HCT116 (cell line): ENCODE measurements around the gene IL36RN. TPM values are rescaled to one million over a fixed set of nuclear protein-coding genes. Genes with fewer than 3 reads are reported as not detected.

Experiments
- ATAC-seq: fragments of 200-7000 bp; cut with Tn5 transposase; 2 replicates; pipeline ENCODE4 v1.9.1; 2020; ENCODE audit warnings: mild to moderate bottlenecking, moderate library complexity
- BruUV-seq: library from RNA; stranded (reverse); fragments of 400-500 nt; replicated peaks from 2 replicates; lab custom pipeline; 2021; lab: Mats Ljungman, UMichigan
- CTCF ChIA-PET: fragments of 300-600 bp; sonication (Branson Sonifier 250); formaldehyde crosslinking; loops from one replicate; lab custom pipeline; 2021; ENCODE audit warnings: antibody characterized with exemption; lab: Charles Lee
- POLR2A ChIA-PET: fragments of 300-600, 350-600 bp; sonication (Branson Sonifier 250); formaldehyde crosslinking; loops from one replicate; lab custom pipeline; 2021; ENCODE audit warnings: antibody characterized with exemption; lab: Charles Lee
- RAD21 ChIA-PET, 2 experiments: fragments of 300-600 bp; sonication (Branson Sonifier 250); formaldehyde crosslinking; loops; one replicate each; lab custom pipeline; 2023; ENCODE audit warnings: low total read pairs in 2 of 2; ENCODE audit not compliant: uncharacterized antibody in 2 of 2, unreplicated experiment in 2 of 2, low non-redundant PET in 1 of 2; lab: Charles Lee
- DNase-seq: peaks from one replicate; pipeline ENCODE4 v3.0.0-alpha.2; 2010; ENCODE audit warnings: low read depth, low spot score
- H2AFZ ChIP-seq: fragments of 200-600 bp; shearing (Covaris generic), sonication (generic); 2 replicates; pipeline ENCODE4 v1.6.1; 2017; ENCODE audit warnings: low read depth, mixed run types, mixed read lengths, antibody characterized with exemption, low read length; ENCODE audit not compliant: poor library complexity, severe bottlenecking
- H3K27ac ChIP-seq: 2 replicates; pipeline ENCODE4 v1.5.1; 2012; ENCODE audit warnings: low read depth, low read length
- H3K27me3 ChIP-seq: fragments of 200-600 bp; sonication (generic); 2 replicates; pipeline ENCODE4 v1.6.1; 2016; ENCODE audit warnings: mixed run types, low read length, mixed read lengths; ENCODE audit not compliant: insufficient read depth
- H3K36me3 ChIP-seq, 2 experiments: fragments of 200-500 bp in 1 of 2; fragments of 200-600 bp in 1 of 2; sonication (Bioruptor generic) in 1 of 2; sonication (generic) in 1 of 2; 2 replicates each; pipeline versions ENCODE4 v1.5.1 to v1.6.1; 2014 to 2016; ENCODE audit warnings: low read length in 2 of 2, inconsistent platforms in 1 of 2, mixed read lengths in 1 of 2, mixed run types in 1 of 2; ENCODE audit not compliant: insufficient read depth in 2 of 2, control insufficient read depth in 1 of 2
- H3K4me1 ChIP-seq, 2 experiments: fragments of 200-600 bp in 1 of 2; sonication (generic) in 1 of 2; 2 replicates each; pipeline versions ENCODE4 v1.5.1 to v1.6.1; 2012 to 2017; ENCODE audit warnings: low read length in 2 of 2, inconsistent platforms in 1 of 2, mild to moderate bottlenecking in 1 of 2, mixed read lengths in 1 of 2, mixed run types in 1 of 2, moderate library complexity in 1 of 2; ENCODE audit not compliant: insufficient read depth in 2 of 2, control insufficient read depth in 1 of 2
- H3K4me2 ChIP-seq: fragments of 200-600 bp; sonication (generic); 2 replicates; pipeline ENCODE4 v1.6.1; 2017; ENCODE audit warnings: mixed run types, low read length, mixed read lengths
- H3K4me3 ChIP-seq, 2 experiments: fragments of 200-600 bp in 1 of 2; sonication (generic) in 1 of 2; replicated peaks in 1 of 2; 2 replicates each; pipeline ENCODE4 v1.5.1; 2011 to 2016; ENCODE audit warnings: low read length in 2 of 2, control low read depth in 1 of 2, low read depth in 1 of 2, mild to moderate bottlenecking in 1 of 2, mixed read lengths in 1 of 2, mixed run types in 1 of 2
- H3K79me2 ChIP-seq: fragments of 200-600 bp; sonication (generic); 2 replicates; pipeline ENCODE4 v1.6.1; 2017; ENCODE audit warnings: mild to moderate bottlenecking, mixed run types, low read length, moderate library complexity, mixed read lengths; ENCODE audit not compliant: insufficient read depth
- H3K9ac ChIP-seq: fragments of 200-600 bp; sonication (generic); 2 replicates; pipeline ENCODE4 v1.6.1; 2016; ENCODE audit warnings: low read length, mixed read lengths
- H3K9me2 ChIP-seq: fragments of 200-600 bp; sonication (generic), shearing (Covaris generic); 2 replicates; pipeline ENCODE4 v1.6.1; 2017; ENCODE audit warnings: mixed run types, mild to moderate bottlenecking, moderate library complexity; ENCODE audit not compliant: insufficient read depth
- H3K9me3 ChIP-seq, 2 experiments: fragments of 200-500 bp in 1 of 2; fragments of 200-600 bp in 1 of 2; sonication (Bioruptor generic) in 1 of 2; sonication (generic) in 1 of 2; 2 replicates each; pipeline ENCODE4 v1.6.1; 2014 to 2017; ENCODE audit warnings: low read length in 2 of 2, mixed read lengths in 2 of 2, inconsistent platforms in 1 of 2, low read depth in 1 of 2, mild to moderate bottlenecking in 1 of 2, mixed run types in 1 of 2, moderate library complexity in 1 of 2; ENCODE audit not compliant: control insufficient read depth in 1 of 2, insufficient read depth in 1 of 2
- H4K20me1 ChIP-seq: fragments of 200-600 bp; sonication (generic), shearing (Covaris generic); 2 replicates; pipeline ENCODE4 v1.6.1; 2017; ENCODE audit warnings: mixed run types, mild to moderate bottlenecking, moderate library complexity; ENCODE audit not compliant: insufficient read depth
- ATF3 ChIP-seq: IDR thresholded peaks from 2 replicates; pipeline ENCODE4 v1.6.1; 2012
- CBX3 ChIP-seq: IDR thresholded peaks from 2 replicates; pipeline ENCODE4 v1.6.1; 2012; ENCODE audit warnings: low read depth
- CEBPB ChIP-seq: IDR thresholded peaks from 2 replicates; pipeline ENCODE4 v1.6.1; 2012; ENCODE audit warnings: low read depth
- EGR1 ChIP-seq: IDR thresholded peaks from 2 replicates; pipeline ENCODE4 v1.6.1; 2012; ENCODE audit warnings: low read depth
- ELF1 ChIP-seq: IDR thresholded peaks from 2 replicates; pipeline ENCODE4 v1.6.1; 2012; ENCODE audit warnings: low read depth, borderline replicate concordance
- EZH2 ChIP-seq: fragments of 200-600 bp; sonication (generic); IDR thresholded peaks from 2 replicates; pipeline ENCODE4 v1.6.1; 2017; ENCODE audit warnings: antibody characterized with exemption, mixed run types
- EZH2phosphoT487 ChIP-seq: fragments of 200-600 bp; IDR thresholded peaks from 2 replicates; pipeline ENCODE4 v1.6.1; 2018; ENCODE audit warnings: antibody characterized with exemption, borderline replicate concordance
- POLR2A ChIP-seq: IDR thresholded peaks from 2 replicates; pipeline ENCODE4 v1.7.0; 2011; ENCODE audit warnings: borderline replicate concordance; ENCODE audit not compliant: insufficient read depth, insufficient read length; ENCODE audit errors: extremely low read depth
- POLR2AphosphoS5 ChIP-seq: IDR thresholded peaks from 2 replicates; pipeline ENCODE4 v1.6.1; 2011; ENCODE audit warnings: mild to moderate bottlenecking, low read depth, low read length, moderate library complexity
- RAD21 ChIP-seq: IDR thresholded peaks from 2 replicates; pipeline ENCODE4 v1.6.1; 2012; ENCODE audit warnings: low read depth, mild to moderate bottlenecking
- SIN3A ChIP-seq: IDR thresholded peaks from 2 replicates; pipeline ENCODE4 v1.6.1; 2012; ENCODE audit warnings: low read depth
- YY1 ChIP-seq: IDR thresholded peaks from 2 replicates; pipeline ENCODE4 v1.6.1; 2011; ENCODE audit warnings: low read length, low read depth, moderate library complexity, mild to moderate bottlenecking; ENCODE audit not compliant: insufficient replicate concordance; ENCODE audit errors: extremely low read depth
- ZFX ChIP-seq: fragments of 450-650 bp; IDR thresholded peaks from 2 replicates; pipeline ENCODE4 v1.6.1; 2017
- ZNF274 ChIP-seq: fragments of 200-500 bp; sonication (Bioruptor generic); IDR thresholded peaks from 2 replicates; pipeline ENCODE4 v1.6.1; 2014; ENCODE audit warnings: mild to moderate bottlenecking, low read depth, low read length, inconsistent platforms
- intact Hi-C: fragments of 100-400 bp; cut with micrococcal nuclease; formaldehyde crosslinking; loops from 2 replicates; pipeline ENCODE4 v1.10.0; 2022
- total RNA-seq: library from RNA; stranded (reverse); gene quantifications from one replicate; pipeline ENCODE4 v1.2.1, GENCODE V29; 2021; ENCODE audit not compliant: unreplicated experiment
- TF ChIP-seq, protein P1 (sequence below), 3 experiments: fragments of 200-600 bp in 1 of 3; sonication (generic) in 1 of 3; IDR thresholded peaks in 2 of 3; conservative IDR thresholded peaks in 1 of 3; 2 replicates each; pipeline ENCODE4 v1.5.1; 2012 to 2017; ENCODE audit warnings: low read depth in 2 of 3, low read length in 2 of 3, antibody characterized with exemption in 1 of 3, borderline replicate concordance in 1 of 3, control low read depth in 1 of 3, mild to moderate bottlenecking in 1 of 3, mixed read lengths in 1 of 3, mixed run types in 1 of 3, moderate library complexity in 1 of 3; ENCODE audit not compliant: insufficient read depth in 1 of 3

The IL36RN gene
- total RNA-seq, 1 experiment from 2014 or later: not detected

DNA sequence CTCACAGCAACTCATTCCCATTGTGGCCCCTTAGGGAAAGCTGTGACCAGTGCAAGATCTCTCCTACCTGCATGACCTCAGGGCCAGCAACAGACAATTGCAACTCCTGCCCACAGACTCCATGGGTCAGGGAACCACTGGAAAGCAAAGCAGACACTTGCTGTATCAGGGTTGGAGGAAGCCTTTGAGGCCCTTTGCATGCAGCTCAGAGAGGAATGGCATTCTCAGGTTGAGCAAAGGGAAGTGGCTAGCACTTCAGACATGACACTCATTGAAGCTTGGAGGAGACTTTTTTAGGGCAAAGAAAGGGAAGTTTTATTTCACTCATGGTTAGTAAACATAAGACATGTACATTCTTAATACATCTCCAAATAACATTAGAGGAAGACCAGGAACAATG is 30.9 kb downstream of the IL36RN start:
- no peak overlapping the region for H3K4me3 ChIP-seq
- no peaks in the 10 kb centered on the region for H3K9me3 ChIP-seq
- ChIA-PET POLR2A (no interaction called here), CTCF (interaction anchor here (0.7 kb wide), 1 partner anchor 10 kb away, joined by 3 read pairs; no protein-coding TSS in a partner anchor), RAD21 (no interaction called here)
- no peaks in the 10 kb centered on the region for H4K20me1 ChIP-seq
- H3K79me2 ChIP-seq: no peaks in the 10 kb centered on the region
- DNase-seq (no peak), ATAC-seq (no peak)
- H3K9me2 ChIP-seq: no peaks in the 10 kb centered on the region
- intact Hi-C loops: no loop called here
- BruUV-seq: no TSS peak
- no peak overlapping the region for H2AFZ ChIP-seq
- H3K36me3 ChIP-seq: no peaks in the 10 kb centered on the region
- TF ChIP-seq ATF3 (no peak), ZNF274 (no peak), EGR1 (no peak), EZH2phosphoT487 (no peak), CEBPB (no peak), RAD21 (no peak), POLR2A (no peak), CBX3 (no peak), ZFX (no peak), ELF1 (no peak), SIN3A (no peak)
- no peak overlapping the region for H3K27ac ChIP-seq
- H3K4me2 ChIP-seq: no peak overlapping the region
- H3K9ac ChIP-seq: no peak overlapping the region
- H3K4me1 ChIP-seq: no peaks in the 10 kb centered on the region
- H3K27me3 ChIP-seq: no peaks in the 10 kb centered on the region; the same call in 1 of the 2 replicates

- H4K20me1 ChIP-seq: no peaks in the 10 kb centered on the region
- ChIA-PET POLR2A (no interaction called here), CTCF (no interaction called here), RAD21 (no interaction called here)
- no peaks in the 10 kb centered on the region for H3K9me2 ChIP-seq
- H3K4me1 ChIP-seq: no peaks in the 10 kb centered on the region
- no peak overlapping the region for H2AFZ ChIP-seq
- BruUV-seq: no TSS peak
- no peak overlapping the region for H3K4me2 ChIP-seq
- no peaks in the 10 kb centered on the region for H3K36me3 ChIP-seq
- H3K79me2 ChIP-seq: no peaks in the 10 kb centered on the region
- DNase-seq: no peak
- no peak overlapping the region for H3K9ac ChIP-seq
- ATAC-seq: no peak
- H3K9me3 ChIP-seq: no peaks in the 10 kb centered on the region
- no peak overlapping the region for H3K27ac ChIP-seq
- H3K4me3 ChIP-seq: no peak overlapping the region
- intact Hi-C loops: no loop called here
- H3K27me3 ChIP-seq: no peaks in the 10 kb centered on the region; the same call in 1 of the 2 replicates
- TF ChIP-seq POLR2AphosphoS5 (no peak), ZNF274 (no peak), ATF3 (no peak), EZH2phosphoT487 (no peak), EZH2 (no peak), YY1 (no peak), CEBPB (no peak), EGR1 (no peak), RAD21 (no peak)
- TF ChIP-seq, protein P1, sequence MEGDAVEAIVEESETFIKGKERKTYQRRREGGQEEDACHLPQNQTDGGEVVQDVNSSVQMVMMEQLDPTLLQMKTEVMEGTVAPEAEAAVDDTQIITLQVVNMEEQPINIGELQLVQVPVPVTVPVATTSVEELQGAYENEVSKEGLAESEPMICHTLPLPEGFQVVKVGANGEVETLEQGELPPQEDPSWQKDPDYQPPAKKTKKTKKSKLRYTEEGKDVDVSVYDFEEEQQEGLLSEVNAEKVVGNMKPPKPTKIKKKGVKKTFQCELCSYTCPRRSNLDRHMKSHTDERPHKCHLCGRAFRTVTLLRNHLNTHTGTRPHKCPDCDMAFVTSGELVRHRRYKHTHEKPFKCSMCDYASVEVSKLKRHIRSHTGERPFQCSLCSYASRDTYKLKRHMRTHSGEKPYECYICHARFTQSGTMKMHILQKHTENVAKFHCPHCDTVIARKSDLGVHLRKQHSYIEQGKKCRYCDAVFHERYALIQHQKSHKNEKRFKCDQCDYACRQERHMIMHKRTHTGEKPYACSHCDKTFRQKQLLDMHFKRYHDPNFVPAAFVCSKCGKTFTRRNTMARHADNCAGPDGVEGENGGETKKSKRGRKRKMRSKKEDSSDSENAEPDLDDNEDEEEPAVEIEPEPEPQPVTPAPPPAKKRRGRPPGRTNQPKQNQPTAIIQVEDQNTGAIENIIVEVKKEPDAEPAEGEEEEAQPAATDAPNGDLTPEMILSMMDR (IDR thresholded peaks at IDR 0.05 in 2 of 3, conservative IDR thresholded peaks at IDR 0.05 in 1 of 3; ENCODE audit: borderline replicate concordance in 1 of 3, insufficient read depth in 1 of 3, low read depth in 2 of 3, low read length in 2 of 3): no peak
Observed at GRCh38 chr2:113091231-113091896, 32.4 kb downstream of the IL36RN start.
